OCI-LY1 (cell line): Measurements from ENCODE around the gene MLXIPL.

Source experiments
- CTCF ChIP-seq: fragments of 200-600 bp; sonication (generic), shearing (Covaris generic); IDR thresholded peaks from 2 replicates; pipeline ENCODE4 v1.5.1; 2017; ENCODE audit warnings: mild to moderate bottlenecking, antibody characterized with exemption, low read length, moderate library complexity, mixed read lengths
- EZH2 ChIP-seq: fragments of 200-600 bp; sonication (generic), shearing (Covaris generic); IDR thresholded peaks from 2 replicates; pipeline ENCODE4 v1.8.0; 2017; ENCODE audit warnings: borderline replicate concordance, mixed run types, mild to moderate bottlenecking, antibody characterized with exemption, low read length, moderate library complexity, mixed read lengths

- no peak for TF ChIP-seq CTCF
- no peak for TF ChIP-seq EZH2
These were observed 47.0 kb upstream of the MLXIPL start for GRCh38 chr7:73671322-73671661.
